ENCODE data around the gene GFOD1.
"Not testable (repeated sequence)": the region's sequence is repeated elsewhere in the genome, so short reads cannot be mapped to it uniquely, and the experiment has no call there.

The GFOD1 gene

DNA sequence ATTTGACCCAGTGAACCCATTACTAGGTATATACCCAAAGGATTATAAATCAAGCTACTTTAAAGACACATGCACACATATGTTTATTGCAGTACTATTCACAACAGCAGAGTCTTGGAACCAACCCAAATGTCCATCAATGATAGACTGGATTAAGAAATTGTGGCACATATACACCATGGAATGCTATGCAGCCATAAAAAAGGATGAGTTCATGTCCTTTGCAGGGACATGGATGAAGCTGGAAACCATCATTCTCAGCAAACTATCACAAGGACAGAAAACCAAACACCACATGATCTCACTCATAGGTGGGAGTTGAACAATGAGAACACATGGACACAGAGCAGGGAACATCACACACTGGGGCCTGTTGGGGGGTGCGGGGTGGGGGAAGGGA, 98.2 kb downstream of the GFOD1 start:
- H3K4me1 ChIP-seq (ENCODE audit: control insufficient read depth, insufficient read depth, low read length); H3K9me3 ChIP-seq (ENCODE audit: control insufficient read depth in 2 of 2, low read length in 2 of 2); H3K36me3 ChIP-seq (ENCODE audit: control insufficient read depth in 2 of 2, insufficient read depth in 2 of 2, low read length in 2 of 2); H3K9ac ChIP-seq (ENCODE audit: low read length in 2 of 2); H3K4me3 ChIP-seq (ENCODE audit: low read length in 2 of 2); H3K27ac ChIP-seq (ENCODE audit: low read length); H3K27me3 ChIP-seq (ENCODE audit: control insufficient read depth in 1 of 2, insufficient read depth in 2 of 2, low read length in 2 of 2): not testable (repeated sequence)

DNA sequence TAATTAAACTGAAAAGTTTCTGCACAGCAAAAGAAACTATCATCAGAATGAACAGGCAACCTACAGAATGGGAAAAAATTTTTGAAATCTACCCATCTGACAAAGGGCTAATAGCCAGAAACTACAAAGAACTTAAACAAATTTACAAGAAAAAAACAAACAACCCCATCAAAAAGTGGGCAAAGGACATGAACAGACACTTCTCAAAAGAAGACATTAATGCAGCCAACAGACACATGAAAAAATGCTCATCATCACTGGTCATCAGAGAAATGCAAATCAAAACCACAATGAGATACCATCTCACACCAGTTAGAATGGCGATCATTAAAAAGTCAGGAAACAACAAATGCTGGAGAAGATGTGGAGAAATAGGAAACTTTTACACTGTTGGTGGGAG, 98.6 kb downstream of the GFOD1 start:
- H3K9ac ChIP-seq (ENCODE audit: low read length in 2 of 2); H3K27me3 ChIP-seq (ENCODE audit: control insufficient read depth in 1 of 2, insufficient read depth in 2 of 2, low read length in 2 of 2); H3K27ac ChIP-seq (ENCODE audit: low read length); H3K4me3 ChIP-seq (ENCODE audit: low read length in 2 of 2); H3K4me1 ChIP-seq (ENCODE audit: control insufficient read depth, insufficient read depth, low read length); H3K36me3 ChIP-seq (ENCODE audit: control insufficient read depth in 2 of 2, insufficient read depth in 2 of 2, low read length in 2 of 2); H3K9me3 ChIP-seq (ENCODE audit: control insufficient read depth in 2 of 2, low read length in 2 of 2): not testable (repeated sequence)

DNA sequence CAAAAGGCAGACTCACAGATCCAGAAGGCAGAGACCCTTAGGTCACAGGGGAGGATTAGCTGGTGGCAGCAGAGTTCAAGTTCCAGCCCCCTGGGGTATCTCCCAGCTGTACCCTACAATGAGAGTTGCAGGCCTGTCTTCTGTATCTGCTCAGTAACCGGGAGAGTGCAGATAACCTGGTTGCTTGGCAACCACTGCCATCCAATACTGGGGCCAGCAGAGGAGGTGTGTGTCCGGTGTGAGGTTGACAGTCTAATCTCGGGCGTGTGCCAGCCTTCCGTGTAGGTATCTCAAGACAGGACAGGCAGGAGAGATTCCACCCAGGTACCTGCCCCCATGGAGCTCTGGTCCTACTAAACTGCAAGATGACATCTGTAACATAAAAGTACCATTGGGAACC, 102.4 kb downstream of the GFOD1 start:
- no peaks in the 10 kb centered on the region for H3K27me3 ChIP-seq (ENCODE audit: control insufficient read depth in 1 of 2, insufficient read depth in 2 of 2, low read length in 2 of 2)
- no peak overlapping the region for H3K4me3 ChIP-seq (ENCODE audit: low read length in 2 of 2)
- H3K36me3 ChIP-seq (ENCODE audit: control insufficient read depth in 2 of 2, insufficient read depth in 2 of 2, low read length in 2 of 2): peaks cover 0 to 2% of the 10 kb centered on the region in 2 donors
- no peak overlapping the region for H3K27ac ChIP-seq (ENCODE audit: low read length)
- no peaks in the 10 kb centered on the region for H3K9me3 ChIP-seq (ENCODE audit: control insufficient read depth in 2 of 2, low read length in 2 of 2)
- no peak overlapping the region for H3K9ac ChIP-seq (ENCODE audit: low read length in 2 of 2)
- peaks cover 23% of the 10 kb centered on the region for H3K4me1 ChIP-seq (ENCODE audit: control insufficient read depth, insufficient read depth, low read length)

DNA sequence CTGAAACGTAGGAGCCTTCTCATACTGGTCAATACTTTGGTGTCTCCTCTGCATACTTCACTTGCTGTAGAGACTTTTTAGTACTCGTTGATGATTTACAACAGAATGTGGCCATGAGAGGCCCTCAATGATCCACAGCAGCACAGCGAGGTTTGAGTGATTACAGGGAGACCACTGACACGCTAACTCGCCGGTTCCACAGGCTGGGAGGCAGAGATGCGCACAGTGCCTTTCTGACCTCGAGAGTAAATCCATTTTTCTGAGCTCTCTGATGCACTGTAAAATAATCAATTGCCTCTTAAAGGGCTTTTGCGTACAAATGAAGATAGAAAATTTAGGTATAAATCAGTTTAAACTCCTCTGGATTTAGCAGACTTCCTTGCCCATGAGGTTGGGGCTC, 102.9 kb downstream of the GFOD1 start:
- peaks cover 26% of the 10 kb centered on the region for H3K4me1 ChIP-seq (ENCODE audit: control insufficient read depth, insufficient read depth, low read length)
- no peaks in the 10 kb centered on the region for H3K27me3 ChIP-seq (ENCODE audit: control insufficient read depth in 1 of 2, insufficient read depth in 2 of 2, low read length in 2 of 2)
- no peak overlapping the region for H3K4me3 ChIP-seq (ENCODE audit: low read length in 2 of 2)
- no peak overlapping the region for H3K27ac ChIP-seq (ENCODE audit: low read length)
- H3K36me3 ChIP-seq (ENCODE audit: control insufficient read depth in 2 of 2, insufficient read depth in 2 of 2, low read length in 2 of 2): peaks cover 0 to 2% of the 10 kb centered on the region in 2 donors
- no peak overlapping the region for H3K9ac ChIP-seq (ENCODE audit: low read length in 2 of 2)
- H3K9me3 ChIP-seq (ENCODE audit: control insufficient read depth in 2 of 2, low read length in 2 of 2): no peaks in the 10 kb centered on the region

DNA sequence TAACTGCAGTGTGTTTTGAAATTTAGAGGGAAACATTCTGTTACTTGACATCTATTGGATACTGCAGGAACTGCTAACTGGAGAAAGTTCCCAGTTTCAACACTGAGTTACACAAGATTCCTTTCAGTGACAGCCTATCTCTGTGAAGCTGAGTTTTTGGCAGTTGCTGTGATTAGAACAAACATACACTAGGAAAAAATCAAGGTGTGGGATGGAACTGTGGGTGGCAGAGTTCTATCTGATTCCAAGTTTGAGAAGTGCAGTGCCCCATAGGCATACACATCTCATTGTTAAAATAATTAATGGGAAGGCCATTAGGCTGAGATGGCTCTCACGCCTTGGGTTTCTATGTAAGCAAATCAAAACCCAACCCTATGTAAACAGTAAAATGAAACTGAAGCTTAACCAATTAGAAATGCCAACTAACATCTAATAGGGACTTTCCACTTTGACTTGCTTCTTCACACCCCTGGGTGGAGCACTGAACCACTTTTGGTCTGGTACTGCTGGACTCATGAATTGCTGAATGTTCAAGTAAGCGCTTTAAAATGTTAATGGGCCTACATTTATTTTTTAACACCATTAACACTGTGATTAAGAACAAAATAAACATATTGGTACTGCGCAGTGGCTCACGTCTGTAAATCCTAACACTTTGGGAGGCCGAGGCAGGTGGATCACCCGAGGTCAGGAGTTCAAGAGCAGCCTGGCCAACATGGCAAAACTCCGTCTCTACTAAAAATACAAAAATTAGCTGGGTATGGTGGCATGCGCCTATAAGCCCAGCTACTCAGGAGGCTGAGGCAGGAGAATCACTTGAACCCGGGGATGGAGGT, 103.9 kb downstream of the GFOD1 start:
- no peaks in the 10 kb centered on the region for H3K9me3 ChIP-seq (ENCODE audit: control insufficient read depth in 2 of 2, low read length in 2 of 2)
- peaks cover 29% of the 10 kb centered on the region for H3K4me1 ChIP-seq (ENCODE audit: control insufficient read depth, insufficient read depth, low read length)

GRCh38 chr6:13380761-13381160, 106.6 kb downstream of the GFOD1 start:
- Histone ChIP-seq H3K9ac (ENCODE audit: low read length in 2 of 2) (no peak overlapping the region), H3K27me3 (ENCODE audit: control insufficient read depth in 1 of 2, insufficient read depth in 2 of 2, low read length in 2 of 2) (no peaks in the 10 kb centered on the region), H3K9me3 (ENCODE audit: control insufficient read depth in 2 of 2, low read length in 2 of 2) (no peaks in the 10 kb centered on the region), H3K36me3 (ENCODE audit: control insufficient read depth in 2 of 2, insufficient read depth in 2 of 2, low read length in 2 of 2) (peaks cover 0 to 8% of the 10 kb centered on the region in 2 donors), H3K4me3 (ENCODE audit: low read length in 2 of 2) (no peak overlapping the region), H3K4me1 (ENCODE audit: control insufficient read depth, insufficient read depth, low read length) (peaks cover 29% of the 10 kb centered on the region), H3K27ac (ENCODE audit: low read length) (no peak overlapping the region)

More for the DNA sequence above, 103.9 kb downstream of the GFOD1 start:
- H3K27me3 ChIP-seq (ENCODE audit: control insufficient read depth in 1 of 2, insufficient read depth in 2 of 2, low read length in 2 of 2): no peaks in the 10 kb centered on the region
- peak overlapping the region; percentile 53 for H3K27ac ChIP-seq (ENCODE audit: low read length)
- peaks cover 0 to 2% of the 10 kb centered on the region in 2 donors for H3K36me3 ChIP-seq (ENCODE audit: control insufficient read depth in 2 of 2, insufficient read depth in 2 of 2, low read length in 2 of 2)
- no peak overlapping the region for H3K4me3 ChIP-seq (ENCODE audit: low read length in 2 of 2)
- H3K9ac ChIP-seq (ENCODE audit: low read length in 2 of 2): no peak overlapping the region

- Histone ChIP-seq H3K27me3 (ENCODE audit: control insufficient read depth in 1 of 2, insufficient read depth in 2 of 2, low read length in 2 of 2) (no peaks in the 10 kb centered on the region), H3K27ac (ENCODE audit: low read length) (no peak overlapping the region), H3K4me1 (ENCODE audit: control insufficient read depth, insufficient read depth, low read length) (peaks cover 31% of the 10 kb centered on the region), H3K36me3 (ENCODE audit: control insufficient read depth in 2 of 2, insufficient read depth in 2 of 2, low read length in 2 of 2) (peaks cover 0 to 8% of the 10 kb centered on the region in 2 donors), H3K4me3 (ENCODE audit: low read length in 2 of 2) (no peak overlapping the region), H3K9ac (ENCODE audit: low read length in 2 of 2) (no peak overlapping the region), H3K9me3 (ENCODE audit: control insufficient read depth in 2 of 2, low read length in 2 of 2) (no peaks in the 10 kb centered on the region)
Measured at GRCh38 chr6:13378669-13379590, 108.5 kb downstream of the GFOD1 start.

GRCh38 chr6:13377054-13377758, 110.2 kb downstream of the GFOD1 start:
- Histone ChIP-seq H3K4me3 (ENCODE audit: low read length in 2 of 2) (no peak overlapping the region), H3K27ac (ENCODE audit: low read length) (no peak overlapping the region), H3K36me3 (ENCODE audit: control insufficient read depth in 2 of 2, insufficient read depth in 2 of 2, low read length in 2 of 2) (peaks cover 0 to 8% of the 10 kb centered on the region in 2 donors), H3K9ac (ENCODE audit: low read length in 2 of 2) (no peak overlapping the region), H3K27me3 (ENCODE audit: control insufficient read depth in 1 of 2, insufficient read depth in 2 of 2, low read length in 2 of 2) (no peaks in the 10 kb centered on the region), H3K9me3 (ENCODE audit: control insufficient read depth in 2 of 2, low read length in 2 of 2) (no peaks in the 10 kb centered on the region), H3K4me1 (ENCODE audit: control insufficient read depth, insufficient read depth, low read length) (peaks cover 38% of the 10 kb centered on the region)

DNA sequence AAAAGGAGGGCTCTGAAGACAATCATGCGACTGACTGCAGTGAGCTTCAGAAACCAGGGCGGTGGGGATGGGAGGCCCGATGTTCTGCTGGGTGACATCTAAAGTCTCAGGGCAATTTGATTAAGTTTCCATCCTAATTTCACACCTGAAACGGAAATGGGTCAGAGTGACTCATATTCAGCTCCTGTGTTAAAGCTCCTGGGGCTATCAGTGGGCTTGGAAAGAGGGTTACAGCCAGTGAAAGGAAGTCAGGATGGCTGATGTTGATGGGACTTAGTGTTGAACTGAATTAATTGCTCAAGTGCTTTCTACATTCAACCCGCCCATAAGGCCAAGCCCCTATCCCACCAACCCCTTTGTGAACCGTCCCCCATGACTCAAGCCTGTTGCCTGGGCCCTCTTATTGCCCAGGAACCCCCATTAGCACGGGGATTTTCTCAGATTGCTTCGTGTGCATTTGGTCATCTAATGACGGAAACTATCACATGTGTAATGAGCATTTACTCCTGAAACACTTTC, 112.0 kb downstream of the GFOD1 start:
- Histone ChIP-seq H3K9ac (ENCODE audit: low read length in 2 of 2) (no peak overlapping the region), H3K9me3 (ENCODE audit: control insufficient read depth in 2 of 2, low read length in 2 of 2) (no peaks in the 10 kb centered on the region), H3K27me3 (ENCODE audit: control insufficient read depth in 1 of 2, insufficient read depth in 2 of 2, low read length in 2 of 2) (no peaks in the 10 kb centered on the region), H3K4me1 (ENCODE audit: control insufficient read depth, insufficient read depth, low read length) (peaks cover 40% of the 10 kb centered on the region), H3K36me3 (ENCODE audit: control insufficient read depth in 2 of 2, insufficient read depth in 2 of 2, low read length in 2 of 2) (peaks cover 0 to 8% of the 10 kb centered on the region in 2 donors), H3K4me3 (ENCODE audit: low read length in 2 of 2) (no peak overlapping the region), H3K27ac (ENCODE audit: low read length) (no peak overlapping the region)

GRCh38 chr6:13373919-13374318, 113.5 kb downstream of the GFOD1 start:
- Histone ChIP-seq H3K27me3 (ENCODE audit: control insufficient read depth in 1 of 2, insufficient read depth in 2 of 2, low read length in 2 of 2) (no peaks in the 10 kb centered on the region), H3K4me1 (ENCODE audit: control insufficient read depth, insufficient read depth, low read length) (peaks cover 30% of the 10 kb centered on the region), H3K4me3 (ENCODE audit: low read length in 2 of 2) (no peak overlapping the region), H3K9me3 (ENCODE audit: control insufficient read depth in 2 of 2, low read length in 2 of 2) (no peaks in the 10 kb centered on the region), H3K36me3 (ENCODE audit: control insufficient read depth in 2 of 2, insufficient read depth in 2 of 2, low read length in 2 of 2) (peaks cover 0 to 8% of the 10 kb centered on the region in 2 donors), H3K27ac (ENCODE audit: low read length) (no peak overlapping the region), H3K9ac (ENCODE audit: low read length in 2 of 2) (no peak overlapping the region)
